ENCODE data around the gene COX8A. TPM values are rescaled to one million over a fixed set of nuclear protein-coding genes. Genes with fewer than 3 reads are reported as not detected.

COX8A gene
- total RNA-seq, 2 donors from 2014 or later = 830 to 1,057 TPM

DNA sequence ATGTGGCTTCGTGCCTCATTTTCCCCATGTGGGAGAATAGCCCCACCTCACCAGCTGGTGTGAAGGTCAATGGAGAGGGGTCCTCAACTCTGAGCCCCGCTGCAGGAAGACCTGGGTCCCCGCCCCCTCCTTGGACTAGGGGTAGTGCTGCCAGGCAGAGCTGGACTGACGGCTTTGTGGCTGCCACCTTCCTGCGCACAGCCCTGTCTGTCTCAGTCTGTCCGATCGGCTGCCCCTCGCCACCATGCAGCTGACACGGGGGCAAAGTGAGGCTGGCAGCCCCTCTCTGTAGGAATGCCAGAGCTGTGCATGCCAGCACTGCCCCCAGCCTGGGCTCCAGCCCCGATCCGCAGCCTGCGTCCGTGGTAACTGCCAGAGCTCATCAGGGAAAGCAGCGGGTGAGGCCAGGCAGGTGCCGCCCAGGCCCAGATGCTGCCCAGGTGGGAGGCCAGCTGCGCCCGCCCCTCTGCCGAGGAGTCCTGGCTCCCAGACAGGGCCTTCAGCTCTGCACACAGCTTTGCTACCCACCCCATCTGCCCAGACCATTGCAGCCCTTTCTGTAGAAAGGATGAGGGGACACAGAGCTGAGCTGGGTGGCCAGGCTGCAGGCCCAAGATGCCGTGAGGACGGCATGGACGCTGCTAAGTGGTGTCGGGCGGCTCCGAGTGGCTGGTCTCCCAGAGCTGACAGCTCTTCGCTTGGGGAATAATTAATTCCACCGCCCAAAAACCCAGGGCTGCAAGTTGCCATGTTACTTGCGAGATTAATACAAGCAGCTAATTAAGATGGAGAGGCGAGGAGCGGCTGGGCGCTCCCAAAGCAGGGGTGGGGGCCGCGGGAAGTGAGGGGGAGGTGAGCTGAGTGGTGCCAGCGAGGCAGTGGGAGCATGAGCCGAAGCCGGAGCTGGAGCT, 41.8 kb downstream of the COX8A start:
- Histone ChIP-seq H3K36me3 (no peaks in the 10 kb centered on the region), H3K4me1 (peaks cover 0 to 23% of the 10 kb centered on the region in 2 donors), H3K9me3 (no peaks in the 10 kb centered on the region), H3K27ac (no peak overlapping the region), H3K27me3 (no peaks in the 10 kb centered on the region), H3K4me3 (no peak overlapping the region)
- TF ChIP-seq, protein P1, sequence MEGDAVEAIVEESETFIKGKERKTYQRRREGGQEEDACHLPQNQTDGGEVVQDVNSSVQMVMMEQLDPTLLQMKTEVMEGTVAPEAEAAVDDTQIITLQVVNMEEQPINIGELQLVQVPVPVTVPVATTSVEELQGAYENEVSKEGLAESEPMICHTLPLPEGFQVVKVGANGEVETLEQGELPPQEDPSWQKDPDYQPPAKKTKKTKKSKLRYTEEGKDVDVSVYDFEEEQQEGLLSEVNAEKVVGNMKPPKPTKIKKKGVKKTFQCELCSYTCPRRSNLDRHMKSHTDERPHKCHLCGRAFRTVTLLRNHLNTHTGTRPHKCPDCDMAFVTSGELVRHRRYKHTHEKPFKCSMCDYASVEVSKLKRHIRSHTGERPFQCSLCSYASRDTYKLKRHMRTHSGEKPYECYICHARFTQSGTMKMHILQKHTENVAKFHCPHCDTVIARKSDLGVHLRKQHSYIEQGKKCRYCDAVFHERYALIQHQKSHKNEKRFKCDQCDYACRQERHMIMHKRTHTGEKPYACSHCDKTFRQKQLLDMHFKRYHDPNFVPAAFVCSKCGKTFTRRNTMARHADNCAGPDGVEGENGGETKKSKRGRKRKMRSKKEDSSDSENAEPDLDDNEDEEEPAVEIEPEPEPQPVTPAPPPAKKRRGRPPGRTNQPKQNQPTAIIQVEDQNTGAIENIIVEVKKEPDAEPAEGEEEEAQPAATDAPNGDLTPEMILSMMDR (IDR thresholded peaks at IDR 0.05) = no peak
- no peak for DNase-seq (ENCODE audit: low spot score)

DNA sequence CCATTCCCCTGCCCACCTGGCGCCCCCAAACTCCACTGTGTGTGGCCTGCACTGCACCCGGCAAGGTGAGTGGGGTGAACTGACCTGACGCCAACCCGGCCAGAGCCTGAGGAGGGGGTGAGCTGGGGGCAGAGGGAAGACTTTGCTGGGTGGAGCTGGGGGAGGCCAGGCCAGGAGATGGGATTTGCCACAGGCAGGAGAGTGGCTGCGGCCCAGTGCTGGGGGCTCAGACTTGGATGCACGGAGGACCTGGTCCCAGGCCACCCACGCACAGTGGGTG, 43.5 kb downstream of the COX8A start:
- Histone ChIP-seq H3K4me3 (no peak overlapping the region), H3K9me3 (no peaks in the 10 kb centered on the region), H3K4me1 (peaks cover 0 to 32% of the 10 kb centered on the region in 2 donors), H3K36me3 (no peaks in the 10 kb centered on the region), H3K27me3 (no peaks in the 10 kb centered on the region), H3K27ac (no peak overlapping the region)
- no peak for DNase-seq (ENCODE audit: low spot score)
- TF ChIP-seq, protein P1 (IDR thresholded peaks at IDR 0.05) = no peak

DNA sequence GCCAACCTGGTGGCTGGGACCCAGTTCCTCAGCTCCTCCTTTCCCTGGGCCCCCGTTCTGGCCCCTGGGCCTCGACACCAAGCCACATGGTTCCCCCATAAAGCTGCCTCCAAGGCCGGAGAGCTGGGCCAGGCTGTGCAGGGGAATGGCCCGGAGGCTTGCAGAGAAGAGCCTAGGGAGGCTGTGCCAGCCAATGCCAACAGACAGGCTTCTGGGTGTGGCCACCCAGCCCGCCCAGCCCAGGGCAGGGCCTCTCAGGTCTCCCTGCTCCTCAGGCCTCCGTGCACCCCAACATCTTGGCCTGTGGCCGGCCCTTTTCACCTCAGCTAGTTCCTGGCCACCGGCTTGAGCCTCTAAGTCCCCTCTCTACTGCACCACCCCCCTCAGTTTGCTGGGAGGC, 43.9 kb downstream of the COX8A start:
- Histone ChIP-seq H3K4me3 (no peak overlapping the region), H3K4me1 (peaks cover 0 to 32% of the 10 kb centered on the region in 2 donors), H3K27ac (no peak overlapping the region), H3K27me3 (no peaks in the 10 kb centered on the region), H3K9me3 (no peaks in the 10 kb centered on the region), H3K36me3 (no peaks in the 10 kb centered on the region)
- TF ChIP-seq, protein P1 (IDR thresholded peaks at IDR 0.05) = no peak
- no peak for DNase-seq (ENCODE audit: low spot score)

DNA sequence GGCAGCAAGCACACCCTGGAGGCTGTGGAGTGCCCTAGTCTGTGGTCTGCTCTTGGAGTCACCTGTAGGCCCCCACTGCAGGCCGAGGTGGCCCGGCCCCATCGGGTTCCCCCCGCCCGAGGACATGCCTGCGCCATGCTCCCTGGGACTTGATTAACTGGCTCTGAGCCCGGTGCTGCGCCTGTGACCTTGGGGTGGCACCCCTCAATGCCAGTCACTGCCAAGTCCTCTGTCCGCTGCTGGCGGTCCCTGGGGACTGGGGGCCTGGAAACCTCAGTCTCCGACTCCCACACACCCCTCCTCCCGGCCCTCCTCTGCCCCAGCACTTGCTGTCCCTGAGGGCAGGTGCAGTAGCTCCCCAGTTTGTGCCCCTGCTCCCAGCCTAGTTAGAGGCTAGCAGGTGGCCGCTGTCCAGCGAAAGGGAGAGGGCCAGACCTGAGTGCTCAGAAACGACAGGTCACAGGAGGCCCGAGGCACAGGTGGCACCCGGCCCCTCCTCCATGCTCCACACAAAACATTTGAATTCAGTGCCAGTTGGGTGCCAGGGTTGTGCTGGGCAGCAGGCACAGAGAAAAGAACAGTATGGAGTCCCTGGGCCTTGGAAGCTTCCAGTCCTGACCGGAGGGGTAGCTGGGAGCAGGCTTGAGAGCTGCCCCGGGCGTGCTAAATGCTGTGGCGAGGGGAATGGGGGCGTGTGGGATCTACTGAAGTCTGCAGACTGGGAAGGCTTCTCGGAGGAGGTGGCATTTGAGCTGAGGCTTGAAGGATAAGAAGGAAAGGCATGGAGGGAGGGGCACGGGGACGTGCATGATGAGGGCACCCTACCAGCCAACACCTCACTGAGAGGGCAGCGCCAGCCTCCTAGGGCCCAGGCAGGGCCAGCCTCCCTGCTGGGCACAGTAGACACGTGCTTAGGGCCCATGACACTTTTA, 45.0 kb downstream of the COX8A start:
- Histone ChIP-seq H3K27me3 (no peaks in the 10 kb centered on the region), H3K9me3 (no peaks in the 10 kb centered on the region), H3K36me3 (no peaks in the 10 kb centered on the region), H3K4me3 (no peak overlapping the region), H3K27ac (peak overlapping the region in 1 of 2 donors; percentile 7), H3K4me1 (peaks cover 0 to 32% of the 10 kb centered on the region in 2 donors)
- DNase-seq (ENCODE audit: low spot score) = no peak
- TF ChIP-seq, protein P1 (IDR thresholded peaks at IDR 0.05) = no peak

DNA sequence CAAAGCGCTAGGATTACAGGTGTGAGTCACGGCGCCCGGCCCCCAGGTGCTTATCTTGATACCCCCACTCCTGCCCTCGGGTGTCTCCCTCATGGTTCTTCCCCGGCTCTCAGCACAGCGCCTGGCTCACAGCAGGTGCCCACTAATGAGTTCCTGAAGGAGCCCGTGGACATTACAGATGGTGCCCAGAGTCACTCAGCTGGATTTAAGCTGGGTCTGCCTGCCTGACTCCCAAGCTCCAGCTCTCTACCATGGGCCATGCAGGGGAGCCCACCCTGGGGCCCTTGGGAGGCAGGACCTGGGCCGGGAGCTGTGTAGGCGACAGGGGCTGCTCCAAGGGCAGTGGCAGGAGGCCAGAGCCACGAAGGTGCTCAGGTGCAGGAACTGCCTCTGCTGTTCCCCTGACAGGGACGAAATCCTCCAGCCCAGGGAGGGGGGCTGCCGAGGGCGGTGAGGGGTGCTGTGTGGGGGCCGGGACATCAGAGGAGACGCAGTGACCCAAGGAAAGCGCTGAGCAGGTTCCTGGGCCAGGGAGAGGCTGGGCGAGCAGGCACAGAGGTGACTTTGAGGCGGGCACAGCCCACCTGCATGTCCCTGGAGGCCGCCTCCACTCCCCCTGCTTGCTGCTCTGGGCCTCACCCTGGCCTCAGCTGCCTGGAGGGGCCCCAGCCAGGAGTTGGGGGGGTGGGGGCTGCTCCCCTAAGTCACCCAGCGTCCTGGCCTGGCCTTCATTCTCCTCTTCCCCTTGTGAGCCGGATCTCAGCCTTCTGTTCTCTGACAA, 46.7 kb downstream of the COX8A start:
- Histone ChIP-seq H3K36me3 (no peaks in the 10 kb centered on the region), H3K4me3 (no peak overlapping the region), H3K9me3 (no peaks in the 10 kb centered on the region), H3K27me3 (no peaks in the 10 kb centered on the region), H3K27ac (peak overlapping the region; percentile 6 to 45), H3K4me1 (peaks cover 0 to 32% of the 10 kb centered on the region in 2 donors)
- TF ChIP-seq, protein P1 (IDR thresholded peaks at IDR 0.05) = no peak
- no peak for DNase-seq (ENCODE audit: low spot score)

Measured in right atrium auricular region (tissue), 2 donors.